ENCODE results near the gene MYNN. TPM values are rescaled to one million over a fixed set of nuclear protein-coding genes. Genes with fewer than 3 reads are reported as not detected.

MYNN gene
- total RNA-seq, 1 experiment from 2014 or later, result 12.9 TPM

- Histone ChIP-seq H3K27ac (ENCODE audit: low read length) (peak overlapping the region; percentile 90), H4K20me1 (ENCODE audit: low read length) (no peaks in the 10 kb centered on the region), H3K4me3 (ENCODE audit: low read length) (peak overlapping the region; percentile 96), H3K4me2 (ENCODE audit: low read length) (peak overlapping the region; percentile 94), H3K9me2 (replicated peaks; ENCODE audit: low read length) (no peaks in the 10 kb centered on the region), H3K9ac (ENCODE audit: low read length) (peak overlapping the region; percentile 97), H3K4me1 (ENCODE audit: insufficient read depth, low read length) (peaks cover 16% of the 10 kb centered on the region), H3K9me3 (ENCODE audit: low read length) (no peaks in the 10 kb centered on the region), H3K27me3 (ENCODE audit: low read length) (no peaks in the 10 kb centered on the region), H2AFZ (ENCODE audit: low read length) (peak overlapping the region; percentile 85), H3K36me3 (ENCODE audit: low read depth, low read length) (peaks cover 21% of the 10 kb centered on the region; the same call in 1 of the 2 replicates), H3F3A (ENCODE audit: low read length, unreplicated experiment) (no peaks in the 10 kb centered on the region), H3K79me2 (ENCODE audit: low read length) (peaks cover 32% of the 10 kb centered on the region)
- ChIA-PET POLR2A (ENCODE audit: unreplicated experiment) (interaction anchor here (0.6 kb wide), 1 partner anchor 235 kb away, joined by 7 read pairs; no protein-coding TSS in a partner anchor), CTCF (no interaction called here)
- DNase-seq (peak; percentile 80), ATAC-seq (peak; percentile 52)
- no TSS peak for BruUV-seq (replicated peaks)
- no peak for TF ChIP-seq EZH2 (IDR thresholded peaks at IDR 0.05; ENCODE audit: low read length, unreplicated experiment)
- no peak for TF ChIP-seq EZH2phosphoT487 (IDR thresholded peaks at IDR 0.05; ENCODE audit: borderline replicate concordance, low read length)
- TF ChIP-seq, protein P1, sequence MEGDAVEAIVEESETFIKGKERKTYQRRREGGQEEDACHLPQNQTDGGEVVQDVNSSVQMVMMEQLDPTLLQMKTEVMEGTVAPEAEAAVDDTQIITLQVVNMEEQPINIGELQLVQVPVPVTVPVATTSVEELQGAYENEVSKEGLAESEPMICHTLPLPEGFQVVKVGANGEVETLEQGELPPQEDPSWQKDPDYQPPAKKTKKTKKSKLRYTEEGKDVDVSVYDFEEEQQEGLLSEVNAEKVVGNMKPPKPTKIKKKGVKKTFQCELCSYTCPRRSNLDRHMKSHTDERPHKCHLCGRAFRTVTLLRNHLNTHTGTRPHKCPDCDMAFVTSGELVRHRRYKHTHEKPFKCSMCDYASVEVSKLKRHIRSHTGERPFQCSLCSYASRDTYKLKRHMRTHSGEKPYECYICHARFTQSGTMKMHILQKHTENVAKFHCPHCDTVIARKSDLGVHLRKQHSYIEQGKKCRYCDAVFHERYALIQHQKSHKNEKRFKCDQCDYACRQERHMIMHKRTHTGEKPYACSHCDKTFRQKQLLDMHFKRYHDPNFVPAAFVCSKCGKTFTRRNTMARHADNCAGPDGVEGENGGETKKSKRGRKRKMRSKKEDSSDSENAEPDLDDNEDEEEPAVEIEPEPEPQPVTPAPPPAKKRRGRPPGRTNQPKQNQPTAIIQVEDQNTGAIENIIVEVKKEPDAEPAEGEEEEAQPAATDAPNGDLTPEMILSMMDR (conservative IDR thresholded peaks at IDR 0.05; ENCODE audit: low read depth, low read length), result no peak
- intact Hi-C loops (cut with micrococcal nuclease), result loop anchor here (5.0 kb wide), 3 partner anchors 40 to 1675 kb away; partner anchors contain the start of genes GOLIM4, GPR160, LRRC34 and LRRIQ4
Measured at GRCh38 chr3:169772305-169772896, 795 bp upstream of the MYNN start.

GRCh38 chr3:169774186-169774585, 990 bp downstream of the MYNN start:
- Histone ChIP-seq H4K20me1 (ENCODE audit: low read length) (no peaks in the 10 kb centered on the region), H3K9me3 (ENCODE audit: low read length) (no peaks in the 10 kb centered on the region), H3K4me1 (ENCODE audit: insufficient read depth, low read length) (peaks cover 16% of the 10 kb centered on the region), H3K36me3 (ENCODE audit: low read depth, low read length) (peaks cover 35% of the 10 kb centered on the region; the same call in 1 of the 2 replicates), H3K9ac (ENCODE audit: low read length) (peak overlapping the region; percentile 97), H2AFZ (ENCODE audit: low read length) (no peak overlapping the region), H3K27me3 (ENCODE audit: low read length) (no peaks in the 10 kb centered on the region), H3K79me2 (ENCODE audit: low read length) (peaks cover 32% of the 10 kb centered on the region), H3K4me3 (ENCODE audit: low read length) (peak overlapping the region; percentile 96), H3K9me2 (replicated peaks; ENCODE audit: low read length) (no peaks in the 10 kb centered on the region), H3K4me2 (ENCODE audit: low read length) (peak overlapping the region; percentile 94), H3F3A (ENCODE audit: low read length, unreplicated experiment) (no peaks in the 10 kb centered on the region), H3K27ac (ENCODE audit: low read length) (no peak overlapping the region)
- ChIA-PET POLR2A (ENCODE audit: unreplicated experiment) (no interaction called here), CTCF (no interaction called here)
- no peak for TF ChIP-seq EZH2 (IDR thresholded peaks at IDR 0.05; ENCODE audit: low read length, unreplicated experiment)
- no peak for TF ChIP-seq EZH2phosphoT487 (IDR thresholded peaks at IDR 0.05; ENCODE audit: borderline replicate concordance, low read length)
- TF ChIP-seq, protein P1 (conservative IDR thresholded peaks at IDR 0.05; ENCODE audit: low read depth, low read length), result no peak
- BruUV-seq (replicated peaks), result no TSS peak
- intact Hi-C loops (cut with micrococcal nuclease), result loop anchor here (5.0 kb wide), 3 partner anchors 38 to 1677 kb away; partner anchors contain the start of genes GOLIM4, GPR160, LRRC34 and LRRIQ4
- ATAC-seq, result no peak
- peak; percentile 14 for DNase-seq

DNA sequence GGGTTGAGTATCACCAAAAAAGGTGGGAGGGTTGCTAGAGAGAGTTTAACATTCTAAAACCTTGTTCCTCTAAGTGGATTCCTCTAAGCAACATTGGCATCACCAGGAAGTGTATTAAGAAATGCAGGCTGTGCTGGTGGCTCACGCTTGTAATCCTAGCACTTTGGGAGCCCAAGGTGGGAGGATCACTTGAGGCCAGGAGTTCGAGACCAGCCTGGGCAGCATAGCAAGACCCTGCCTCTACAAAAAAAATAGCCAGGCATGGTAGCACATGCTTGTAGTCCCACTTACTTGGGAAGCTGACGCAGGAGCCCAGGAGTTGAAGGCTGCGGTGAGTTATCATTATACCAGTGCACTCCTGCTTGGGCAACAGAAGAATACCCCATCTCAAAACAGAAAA, 4.6 kb downstream of the MYNN start:
- H3K9me3 ChIP-seq (ENCODE audit: low read length), result no peaks in the 10 kb centered on the region
- peaks cover 61% of the 10 kb centered on the region for H3K36me3 ChIP-seq (ENCODE audit: low read depth, low read length)
- H2AFZ ChIP-seq (ENCODE audit: low read length), result no peak overlapping the region
- ATAC-seq, result no peak
- CTCF ChIA-PET, result no interaction called here
- no peak overlapping the region for H3K4me2 ChIP-seq (ENCODE audit: low read length)
- H3K4me3 ChIP-seq (ENCODE audit: low read length), result no peak overlapping the region
- H3F3A ChIP-seq (ENCODE audit: low read length, unreplicated experiment), result no peaks in the 10 kb centered on the region
- no peaks in the 10 kb centered on the region for H4K20me1 ChIP-seq (ENCODE audit: low read length)
- H3K27ac ChIP-seq (ENCODE audit: low read length), result no peak overlapping the region
- TF ChIP-seq, protein P1 (conservative IDR thresholded peaks at IDR 0.05; ENCODE audit: low read depth, low read length), result no peak
- TF ChIP-seq EZH2phosphoT487 (IDR thresholded peaks at IDR 0.05; ENCODE audit: borderline replicate concordance, low read length), result no peak
- no peak for TF ChIP-seq EZH2 (IDR thresholded peaks at IDR 0.05; ENCODE audit: low read length, unreplicated experiment)
- no TSS peak for BruUV-seq (replicated peaks)
- H3K9ac ChIP-seq (ENCODE audit: low read length), result no peak overlapping the region
- peaks cover 16% of the 10 kb centered on the region for H3K4me1 ChIP-seq (ENCODE audit: insufficient read depth, low read length)
- H3K9me2 ChIP-seq (replicated peaks; ENCODE audit: low read length), result no peaks in the 10 kb centered on the region
- H3K79me2 ChIP-seq (ENCODE audit: low read length), result peaks cover 32% of the 10 kb centered on the region
- intact Hi-C loops (cut with micrococcal nuclease), result no loop called here
- H3K27me3 ChIP-seq (ENCODE audit: low read length), result no peaks in the 10 kb centered on the region
- POLR2A ChIA-PET (ENCODE audit: unreplicated experiment), result no interaction called here
- no peak for DNase-seq
